ENCODE measurements around the gene CYSTM1. TPM values are rescaled to one million over a fixed set of nuclear protein-coding genes. Genes with fewer than 3 reads are reported as not detected.

CYSTM1 gene
- polyA plus RNA-seq, 2 of the 4 experiments (the other 2 are of a cell fraction): 76.8 to 103 TPM

- WGBS (ENCODE audit: missing lambda C conversion rate): 58% methylated on average over 2 of the region's 2 CpGs
- POLR2A ChIA-PET: no interaction called here
- CTCF ChIA-PET: interaction anchor here (1.1 to 12.9 kb wide), 4 partner anchors 6 to 95 kb away, joined by 3 to 143 read pairs (median 4); no protein-coding TSS in a partner anchor
- Histone ChIP-seq H3K4me3 (no peak overlapping the region), H3K9me3 (no peaks in the 10 kb centered on the region), H3K4me2 (no peak overlapping the region), H3K27ac (no peak overlapping the region), H3K4me1 (peaks cover 5% of the 10 kb centered on the region; the same call in 2 of the 3 replicates)
- FAIRE-seq: no peak
- ATAC-seq: no peak
- DNase-seq (ENCODE audit: low read depth in 1 of 2, low spot score in 1 of 2): no peak
- no peak for TF ChIP-seq ZC3H11A (IDR thresholded peaks at IDR 0.05)
- no peak for TF ChIP-seq ZNF302 (CRISPR knock-in tag; IDR thresholded peaks at IDR 0.05)
- TF ChIP-seq JUN (IDR thresholded peaks at IDR 0.05): no peak
- TF ChIP-seq FOXS1 (CRISPR knock-in tag; IDR thresholded peaks at IDR 0.05): no peak
- no peak for TF ChIP-seq E2F6 (IDR thresholded peaks at IDR 0.05; ENCODE audit: borderline replicate concordance, low read depth)
- no peak for TF ChIP-seq ESRRA (IDR thresholded peaks at IDR 0.05; ENCODE audit: borderline replicate concordance, low read length)
- no peak for TF ChIP-seq TFCP2L1 (CRISPR knock-in tag; IDR thresholded peaks at IDR 0.05)
- no peak for TF ChIP-seq KDM1A (IDR thresholded peaks at IDR 0.05; ENCODE audit: low read depth)
- TF ChIP-seq GATA3 (IDR thresholded peaks at IDR 0.05; ENCODE audit: borderline replicate concordance): no peak
- TF ChIP-seq PHF8 (IDR thresholded peaks at IDR 0.05; ENCODE audit: borderline replicate concordance, low read depth): no peak
Measured at GRCh38 chr5:140150201-140150600, 24.8 kb upstream of the CYSTM1 start.

- ATAC-seq (no peak), DNase-seq (ENCODE audit: low read depth in 1 of 2, low spot score in 1 of 2) (no peak), FAIRE-seq (no peak)
- no peak overlapping the region for H3K27ac ChIP-seq
- CTCF ChIA-PET: interaction anchor here (0.8 to 12.9 kb wide), 8 partner anchors 7 to 96 kb away, joined by 3 to 143 read pairs (median 4); no protein-coding TSS in a partner anchor
- no peaks in the 10 kb centered on the region for H3K4me1 ChIP-seq
- H3K9me3 ChIP-seq: no peaks in the 10 kb centered on the region
- no peak overlapping the region for H3K4me2 ChIP-seq
- H3K4me3 ChIP-seq: no peak overlapping the region
- 66% methylated on average over 7 of the region's 7 CpGs for WGBS (ENCODE audit: missing lambda C conversion rate)
- POLR2A ChIA-PET: no interaction called here
- TF ChIP-seq GATA3 (IDR thresholded peaks at IDR 0.05; ENCODE audit: borderline replicate concordance) (no peak), ZNF302 (CRISPR knock-in tag; IDR thresholded peaks at IDR 0.05) (no peak), MYC (IDR thresholded peaks at IDR 0.05; ENCODE audit: borderline replicate concordance, low read length) (no peak), HES2 (IDR thresholded peaks at IDR 0.05) (no peak), CHD2 (IDR thresholded peaks at IDR 0.05; ENCODE audit: low read length, partially characterized antibody) (no peak), REST (IDR thresholded peaks at IDR 0.05) (no peak), RCOR1 (IDR thresholded peaks at IDR 0.05; ENCODE audit: low read depth, low read length) (no peak), KDM5A (IDR thresholded peaks at IDR 0.05) (no peak), RFX5 (IDR thresholded peaks at IDR 0.05) (no peak), CTCF (IDR thresholded peaks at IDR 0.05) (no peak), TP53 (CRISPR knock-in tag; IDR thresholded peaks at IDR 0.05) (no peak), ZSCAN20 (CRISPR knock-in tag; IDR thresholded peaks at IDR 0.05) (no peak), E2F6 (IDR thresholded peaks at IDR 0.05; ENCODE audit: borderline replicate concordance, low read depth) (no peak), RARB (CRISPR knock-in tag; IDR thresholded peaks at IDR 0.05) (no peak), TFCP2L1 (CRISPR knock-in tag; IDR thresholded peaks at IDR 0.05) (no peak), FOSB (CRISPR knock-in tag; IDR thresholded peaks at IDR 0.05) (no peak)
Measured at GRCh38 chr5:140151144-140152021, 23.6 kb upstream of the CYSTM1 start.

All from A549 (cell line).